Progenitor cell of endocrine pancreas (in vitro differentiated cells): ENCODE data around the gene GALR2. TPM values are rescaled to one million over a fixed set of nuclear protein-coding genes. Genes with fewer than 3 reads are reported as not detected.
"Not testable (repeated sequence)": the region's sequence is repeated elsewhere in the genome, so short reads cannot be mapped to it uniquely, and the experiment has no call there.

Experiments
- DNase-seq: peaks from one replicate; pipeline ENCODE4 v3.0.0; 2021; ENCODE audit warnings: low spot score; ENCODE audit not compliant: unreplicated experiment
- H3K27ac Mint-ChIP-seq: 2 replicates; pipeline ENCODE4 v1.8.0; 2021; ENCODE audit warnings: mild to moderate bottlenecking, moderate library complexity, mixed read lengths
- H3K27me3 Mint-ChIP-seq: 2 replicates; pipeline ENCODE4 v1.8.0; 2021; ENCODE audit warnings: mixed read lengths
- H3K36me3 Mint-ChIP-seq: 2 replicates; pipeline ENCODE4 v1.8.0; 2022; ENCODE audit warnings: mixed read lengths; ENCODE audit not compliant: insufficient read depth
- H3K4me1 Mint-ChIP-seq: 2 replicates; pipeline ENCODE4 v1.8.0; 2021; ENCODE audit warnings: low read depth, mixed read lengths
- H3K4me3 Mint-ChIP-seq: 2 replicates; pipeline ENCODE4 v1.8.0; 2021; ENCODE audit warnings: low read depth, mild to moderate bottlenecking, moderate library complexity, mixed read lengths
- H3K9me3 Mint-ChIP-seq: 2 replicates; pipeline ENCODE4 v1.8.0; 2021; ENCODE audit warnings: low read depth, mixed read lengths
- CTCF ChIP-seq: fragments of 200-600 bp; sonication (generic); IDR thresholded peaks from one replicate; pipeline ENCODE4 v1.5.0; 2021; ENCODE audit warnings: antibody characterized with exemption, mild to moderate bottlenecking; ENCODE audit not compliant: unreplicated experiment
- total RNA-seq: library from RNA; stranded (reverse); gene quantifications from 2 replicates; pipeline ENCODE4 v1.2.1, GENCODE V29; 2021

The GALR2 gene
- total RNA-seq, 1 donor from 2014 or later: 1.0 TPM

DNA sequence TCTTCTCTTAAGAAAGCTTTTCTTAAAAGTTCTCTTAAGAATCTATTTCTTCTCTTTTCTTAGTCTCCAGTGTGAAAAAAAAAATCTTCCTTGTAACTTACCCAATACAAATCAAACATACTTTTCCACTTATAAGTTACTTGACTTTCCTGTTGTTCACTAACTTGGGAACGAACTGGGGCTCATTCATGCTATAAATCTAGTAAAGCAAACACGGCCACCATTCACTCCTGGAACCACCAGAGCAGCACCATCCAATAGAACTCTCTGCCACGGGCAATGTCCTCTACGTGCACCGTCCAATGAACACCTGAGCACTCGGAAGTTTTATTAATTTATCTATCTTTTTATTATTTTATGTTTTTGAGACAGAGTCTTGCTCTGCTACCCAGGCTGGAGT lies 23.0 kb upstream of the GALR2 start:
- Mint-ChIP-seq H3K4me1 (peaks cover 8% of the 10 kb centered on the region), H3K9me3 (no peaks in the 10 kb centered on the region), H3K27me3 (no peaks in the 10 kb centered on the region), H3K27ac (no peak overlapping the region), H3K4me3 (no peak overlapping the region), H3K36me3 (peaks cover 27% of the 10 kb centered on the region)
- TF ChIP-seq CTCF: no peak
- no peak for DNase-seq

DNA sequence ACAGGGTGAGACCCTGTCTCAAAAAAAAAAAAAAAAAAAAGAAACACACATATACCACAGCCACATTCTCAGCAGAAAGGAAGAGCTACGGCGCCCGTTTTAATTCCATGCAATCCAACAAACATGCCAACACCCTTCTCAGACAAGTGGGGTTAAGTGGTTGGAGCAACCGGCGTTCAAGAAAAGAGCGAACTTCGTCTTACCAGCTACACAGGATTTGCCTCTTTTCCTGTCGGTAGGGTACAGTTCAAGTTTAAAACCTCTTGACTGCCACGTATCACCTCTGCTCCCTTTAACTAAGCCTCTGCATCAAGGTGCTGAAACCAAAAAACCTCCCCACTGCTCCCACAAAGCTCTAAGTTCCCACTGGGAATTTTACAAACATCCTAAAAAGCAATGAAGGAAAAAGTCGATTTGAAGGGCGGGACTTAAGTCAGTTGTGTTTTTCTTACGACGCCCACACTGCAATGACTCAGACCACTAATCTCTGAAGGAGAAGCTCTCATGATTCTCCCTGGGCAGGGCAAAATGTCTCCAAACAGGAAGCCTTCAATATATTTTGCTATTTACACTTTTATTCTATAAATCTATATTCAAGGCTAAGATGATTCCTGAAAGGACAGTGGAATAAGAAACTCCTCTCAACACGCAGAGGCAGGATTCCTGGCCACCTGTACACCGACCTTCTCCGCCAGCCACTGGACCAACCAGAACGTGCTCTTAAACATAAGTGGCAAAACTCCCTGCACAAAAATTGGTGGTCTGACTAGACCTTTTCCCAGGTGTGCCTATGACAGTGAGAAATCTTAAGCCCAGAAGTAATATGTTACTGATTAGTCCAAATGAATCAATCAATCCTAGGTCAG lies 21.1 kb upstream of the GALR2 start:
- no peaks in the 10 kb centered on the region for H3K27me3 Mint-ChIP-seq
- peak overlapping the region; percentile 63 for H3K27ac Mint-ChIP-seq
- no peak for DNase-seq
- peaks cover 8% of the 10 kb centered on the region for H3K4me1 Mint-ChIP-seq
- H3K36me3 Mint-ChIP-seq: peaks cover 31% of the 10 kb centered on the region
- H3K9me3 Mint-ChIP-seq: no peaks in the 10 kb centered on the region
- no peak for TF ChIP-seq CTCF
- H3K4me3 Mint-ChIP-seq: no peak overlapping the region

DNA sequence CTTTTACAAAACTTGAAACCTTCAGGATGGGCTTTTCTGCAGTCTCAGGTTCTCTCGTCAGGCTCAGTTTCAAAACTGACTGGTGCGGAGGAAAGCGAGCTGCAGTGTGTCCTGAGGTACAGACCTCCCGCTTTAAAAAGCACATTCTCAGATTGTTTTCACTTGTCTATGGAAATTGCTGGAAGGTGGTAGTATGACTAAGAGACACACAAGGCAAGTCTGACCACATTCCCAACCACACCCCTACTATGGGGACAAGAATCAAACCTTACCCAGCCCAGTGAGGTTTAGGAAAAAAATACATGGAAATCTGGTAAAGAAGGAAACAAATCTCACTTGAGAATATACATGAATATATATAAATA lies 20.5 kb upstream of the GALR2 start:
- peaks cover 34% of the 10 kb centered on the region for H3K36me3 Mint-ChIP-seq
- DNase-seq: no peak
- no peaks in the 10 kb centered on the region for H3K27me3 Mint-ChIP-seq
- peak overlapping the region; percentile 63 for H3K27ac Mint-ChIP-seq
- H3K4me3 Mint-ChIP-seq: no peak overlapping the region
- no peak for TF ChIP-seq CTCF
- H3K4me1 Mint-ChIP-seq: peaks cover 8% of the 10 kb centered on the region
- H3K9me3 Mint-ChIP-seq: no peaks in the 10 kb centered on the region

GRCh38 chr17:76056882-76057281 lies 17.7 kb upstream of the GALR2 start:
- Mint-ChIP-seq H3K27ac (no peak overlapping the region), H3K4me1 (peaks cover 5% of the 10 kb centered on the region), H3K36me3 (peaks cover 34% of the 10 kb centered on the region), H3K27me3 (no peaks in the 10 kb centered on the region), H3K4me3 (no peak overlapping the region), H3K9me3 (no peaks in the 10 kb centered on the region)
- no peak for TF ChIP-seq CTCF
- no peak for DNase-seq

- not testable (repeated sequence) for H3K27ac Mint-ChIP-seq, DNase-seq, H3K4me3 Mint-ChIP-seq, H3K9me3 Mint-ChIP-seq, H3K27me3 Mint-ChIP-seq, H3K4me1 Mint-ChIP-seq
- peaks cover 37% of the 10 kb centered on the region for H3K36me3 Mint-ChIP-seq
These were observed 16.3 kb upstream of the GALR2 start for GRCh38 chr17:76058264-76058663.
